Measurements from ENCODE around the gene CSF2.
"Not testable (repeated sequence)": the region's sequence is repeated elsewhere in the genome, so short reads cannot be mapped to it uniquely, and the experiment has no call there.

CSF2 gene

GRCh38 chr5:132123578-132123977, 50.0 kb downstream of the CSF2 start:
- DNase-seq (ENCODE audit: low spot score); H3K4me3 ChIP-seq; H3K27ac ChIP-seq: not testable (repeated sequence)
